Esophagus (tissue), 2 donors: ENCODE measurements around the gene CRMP1. TPM values are rescaled to one million over a fixed set of nuclear protein-coding genes. Genes with fewer than 3 reads are reported as not detected.

Source experiments
- H3K27ac ChIP-seq, 2 donors: one replicate each; pipeline ENCODE4 v1.5.1; 2013; ENCODE audit warnings: low read depth in 2 of 2, mild to moderate bottlenecking in 2 of 2, inconsistent platforms in 1 of 2, low read length in 1 of 2, moderate library complexity in 1 of 2
- H3K27me3 ChIP-seq, 2 donors: one replicate each; pipeline ENCODE4 v1.6.1; 2013; ENCODE audit warnings: low read length in 2 of 2, control low read depth in 1 of 2, mild to moderate bottlenecking in 1 of 2; ENCODE audit not compliant: insufficient read depth in 2 of 2, control insufficient read depth in 1 of 2
- H3K36me3 ChIP-seq, 2 donors: one replicate each; pipeline ENCODE4 v1.6.1; 2013; ENCODE audit warnings: low read length in 1 of 2; ENCODE audit not compliant: control insufficient read depth in 2 of 2, insufficient read depth in 2 of 2
- H3K4me1 ChIP-seq, 2 donors: one replicate each; pipeline ENCODE4 v1.6.1; 2013; ENCODE audit warnings: low read length in 1 of 2; ENCODE audit not compliant: control insufficient read depth in 2 of 2, insufficient read depth in 2 of 2
- H3K4me3 ChIP-seq, 2 donors: one replicate each; pipeline ENCODE4 v1.5.1; 2013; ENCODE audit warnings: low read length in 2 of 2, mild to moderate bottlenecking in 2 of 2, low read depth in 1 of 2, moderate library complexity in 1 of 2
- H3K9me3 ChIP-seq, 2 donors: one replicate each; pipeline ENCODE4 v1.6.1; 2013; ENCODE audit warnings: mild to moderate bottlenecking in 2 of 2, low read depth in 1 of 2, low read length in 1 of 2, moderate library complexity in 1 of 2; ENCODE audit not compliant: control insufficient read depth in 2 of 2, insufficient read depth in 1 of 2
- WGBS, 2 donors: extraction: QIAGEN DNeasy Blood & Tissue Kit; methylation state at CpG; one replicate each; pipeline ENCODE4 v1.1.7; 2013; 5-methylcytosine and 5-hydroxymethylcytosine counted together
- polyA plus RNA-seq, 2 donors: library from polyadenylated mRNA; stranded (reverse); fragments of 200-250 nt; gene quantifications; one replicate each; pipeline ENCODE4 v1.2.3, GENCODE V29; 2013
- donor health status: healthy with polysubstance abuse.
- donor health status: Bipolar disorder and iron deficiency.

The CRMP1 gene
- polyA plus RNA-seq, 2 donors: 0.35 to 2.3 TPM

- peaks cover 5 to 7% of the 10 kb centered on the region in 2 donors for H3K9me3 ChIP-seq
Measured at GRCh38 chr4:5892323-5893003, 423 bp downstream of the CRMP1 start.

GRCh38 chr4:5891563-5892322, 1.1 kb downstream of the CRMP1 start:
- no peak overlapping the region for H3K4me3 ChIP-seq
- 17 to 19% methylated on average over 34 of the region's 34 CpGs for WGBS, 2 donors
- H3K27me3 ChIP-seq: peaks cover 7 to 35% of the 10 kb centered on the region in 2 donors

More at GRCh38 chr4:5892323-5893003, 423 bp downstream of the CRMP1 start:
- peaks cover 7 to 33% of the 10 kb centered on the region in 2 donors for H3K27me3 ChIP-seq
- 5 to 6% methylated on average over 46 to 100 of the region's 100 CpGs for WGBS, 2 donors
- H3K4me1 ChIP-seq: peaks cover 5 to 7% of the 10 kb centered on the region in 2 donors
- no peaks in the 10 kb centered on the region for H3K36me3 ChIP-seq
- peak overlapping the region in 1 of 2 donors; percentile 26 for H3K4me3 ChIP-seq
- H3K27ac ChIP-seq: no peak overlapping the region

GRCh38 chr4:5890063-5890727, 2.7 kb downstream of the CRMP1 start:
- Histone ChIP-seq H3K27me3 (peaks cover 7 to 35% of the 10 kb centered on the region in 2 donors), H3K4me1 (peaks cover 9 to 10% of the 10 kb centered on the region in 2 donors), H3K36me3 (no peaks in the 10 kb centered on the region), H3K4me3 (no peak overlapping the region), H3K27ac (no peak overlapping the region), H3K9me3 (peaks cover 2 to 3% of the 10 kb centered on the region in 2 donors)
- 2 to 4% methylated on average over 38 to 41 of the region's 41 CpGs for WGBS, 2 donors

More at GRCh38 chr4:5891563-5892322, 1.1 kb downstream of the CRMP1 start:
- Histone ChIP-seq H3K9me3 (peaks cover 2 to 3% of the 10 kb centered on the region in 2 donors), H3K4me1 (peaks cover 9 to 10% of the 10 kb centered on the region in 2 donors), H3K27ac (no peak overlapping the region), H3K36me3 (no peaks in the 10 kb centered on the region)

GRCh38 chr4:5889002-5889696, 3.7 kb downstream of the CRMP1 start:
- Histone ChIP-seq H3K9me3 (peaks cover 2 to 3% of the 10 kb centered on the region in 2 donors), H3K4me3 (no peak overlapping the region), H3K36me3 (no peaks in the 10 kb centered on the region), H3K27me3 (peaks cover 7 to 35% of the 10 kb centered on the region in 2 donors), H3K4me1 (peaks cover 9 to 10% of the 10 kb centered on the region in 2 donors), H3K27ac (no peak overlapping the region)
- WGBS, 2 donors: 26 to 33% methylated on average over 8 of the region's 8 CpGs

GRCh38 chr4:5888222-5889001, 4.5 kb downstream of the CRMP1 start:
- peaks cover 7 to 32% of the 10 kb centered on the region in 2 donors for H3K27me3 ChIP-seq
- H3K9me3 ChIP-seq: peaks cover 2 to 3% of the 10 kb centered on the region in 2 donors
- no peak overlapping the region for H3K27ac ChIP-seq
- H3K4me1 ChIP-seq: peaks cover 9 to 10% of the 10 kb centered on the region in 2 donors
- H3K36me3 ChIP-seq: no peaks in the 10 kb centered on the region
- H3K4me3 ChIP-seq: peak overlapping the region in 1 of 2 donors; percentile 40
- 1 to 3% methylated on average over 49 to 81 of the region's 81 CpGs for WGBS, 2 donors

GRCh38 chr4:5887361-5888221, 5.3 kb downstream of the CRMP1 start:
- H3K4me1 ChIP-seq: peaks cover 8% of the 10 kb centered on the region in 2 donors
- WGBS, 2 donors: 3% methylated on average over 55 to 70 of the region's 70 CpGs
- peaks cover 0 to 3% of the 10 kb centered on the region in 2 donors for H3K9me3 ChIP-seq
- no peak overlapping the region for H3K27ac ChIP-seq
- peak overlapping the region; percentile 10 to 40 for H3K4me3 ChIP-seq
- H3K36me3 ChIP-seq: no peaks in the 10 kb centered on the region
- H3K27me3 ChIP-seq: peaks cover 7 to 27% of the 10 kb centered on the region in 2 donors

- Histone ChIP-seq H3K27ac (peak overlapping the region in 1 of 2 donors; percentile 50), H3K36me3 (no peaks in the 10 kb centered on the region), H3K27me3 (peaks cover 4 to 21% of the 10 kb centered on the region in 2 donors), H3K9me3 (peaks cover 0 to 3% of the 10 kb centered on the region in 2 donors), H3K4me1 (peaks cover 4 to 6% of the 10 kb centered on the region in 2 donors), H3K4me3 (peak overlapping the region in 1 of 2 donors; percentile 40)
- 34 to 37% methylated on average over 8 of the region's 8 CpGs for WGBS, 2 donors
Measured at GRCh38 chr4:5887011-5887360, 5.9 kb downstream of the CRMP1 start.

- Histone ChIP-seq H3K27me3 (peaks cover 2 to 12% of the 10 kb centered on the region in 2 donors), H3K4me3 (no peak overlapping the region), H3K9me3 (no peaks in the 10 kb centered on the region), H3K36me3 (no peaks in the 10 kb centered on the region), H3K27ac (peak overlapping the region in 1 of 2 donors; percentile 24), H3K4me1 (peaks cover 4 to 6% of the 10 kb centered on the region in 2 donors)
- WGBS, 2 donors: 33 to 40% methylated on average over 3 of the region's 3 CpGs
Measured at GRCh38 chr4:5885733-5886132, 7.2 kb downstream of the CRMP1 start.
